GM18861 (cell line): ENCODE results near the gene FBXO42.
"Not testable (repeated sequence)": the region's sequence is repeated elsewhere in the genome, so short reads cannot be mapped to it uniquely, and the experiment has no call there.

Experiments used
- ATAC-seq: cut with Tn5 transposase; IDR thresholded peaks from one replicate; pipeline ENCODE4 v1.9.1; 2021; ENCODE audit not compliant: unreplicated experiment

Gene FBXO42

GRCh38 chr1:16266411-16267118 is 85.7 kb downstream of the FBXO42 start:
- ATAC-seq, result no peak

- ATAC-seq, result no peak
These were observed 90.2 kb downstream of the FBXO42 start for GRCh38 chr1:16262067-16262466.

- ATAC-seq, result no peak
These were observed 91.5 kb downstream of the FBXO42 start for GRCh38 chr1:16260814-16261213.

- no peak for ATAC-seq
These were observed 93.6 kb downstream of the FBXO42 start for GRCh38 chr1:16258591-16259135.

GRCh38 chr1:16257968-16258367 is 94.3 kb downstream of the FBXO42 start:
- no peak for ATAC-seq

- not testable (repeated sequence) for ATAC-seq
These were observed 94.7 kb downstream of the FBXO42 start for GRCh38 chr1:16257556-16257955.

GRCh38 chr1:16256478-16256877 is 95.8 kb downstream of the FBXO42 start:
- ATAC-seq, result no peak

GRCh38 chr1:16254263-16254928 is 97.9 kb downstream of the FBXO42 start:
- ATAC-seq, result no peak

- no peak for ATAC-seq
These were observed 98.9 kb downstream of the FBXO42 start for GRCh38 chr1:16253332-16253922.

GRCh38 chr1:16252912-16253311 is 99.4 kb downstream of the FBXO42 start:
- no peak for ATAC-seq

GRCh38 chr1:16251381-16251780 is 100.9 kb downstream of the FBXO42 start:
- no peak for ATAC-seq

- ATAC-seq, result no peak
These were observed 101.6 kb downstream of the FBXO42 start for GRCh38 chr1:16250524-16251251.

- no peak for ATAC-seq
These were observed 102.6 kb downstream of the FBXO42 start for GRCh38 chr1:16249596-16250241.

GRCh38 chr1:16248603-16249516 is 103.4 kb downstream of the FBXO42 start:
- ATAC-seq, result peak; percentile 46

GRCh38 chr1:16248007-16248436 is 104.3 kb downstream of the FBXO42 start:
- ATAC-seq, result no peak

- ATAC-seq, result no peak
These were observed 104.8 kb downstream of the FBXO42 start for GRCh38 chr1:16247441-16247840.

- ATAC-seq, result no peak
These were observed 105.3 kb downstream of the FBXO42 start for GRCh38 chr1:16246961-16247360.

GRCh38 chr1:16246239-16246638 is 106.0 kb downstream of the FBXO42 start:
- ATAC-seq, result not testable (repeated sequence)

GRCh38 chr1:16245476-16246196 is 106.6 kb downstream of the FBXO42 start:
- ATAC-seq, result no peak
